Liver (tissue), 9 donors: ENCODE measurements around the gene ANAPC16. TPM values are rescaled to one million over a fixed set of nuclear protein-coding genes. Genes with fewer than 3 reads are reported as not detected.

ENCODE experiments used
- DNase-seq: peaks from one replicate; pipeline ENCODE4 v3.0.0-alpha.2; 2017; ENCODE audit warnings: low spot score
- H3K27ac ChIP-seq, 2 donors: one replicate each; pipeline ENCODE4 v1.7.0; 2013; ENCODE audit warnings: inconsistent platforms in 2 of 2, low read length in 2 of 2, control low read depth in 1 of 2, low read depth in 1 of 2, mild to moderate bottlenecking in 1 of 2
- H3K27me3 ChIP-seq, 4 donors: one replicate each; pipeline versions ENCODE4 v1.6.1 to v1.7.0; 2013; ENCODE audit warnings: low read length in 3 of 4, inconsistent platforms in 1 of 4, mild to moderate bottlenecking in 1 of 4, moderate library complexity in 1 of 4; ENCODE audit not compliant: control insufficient read depth in 4 of 4, insufficient read depth in 4 of 4
- H3K36me3 ChIP-seq, 4 donors: one replicate each; pipeline versions ENCODE4 v1.6.1 to v1.7.0; 2013; ENCODE audit warnings: low read length in 3 of 4, mild to moderate bottlenecking in 3 of 4, low read depth in 1 of 4, moderate library complexity in 1 of 4; ENCODE audit not compliant: control insufficient read depth in 4 of 4, insufficient read depth in 3 of 4
- H3K4me1 ChIP-seq, 4 donors: one replicate each; pipeline versions ENCODE4 v1.6.1 to v1.7.0; 2013; ENCODE audit warnings: low read length in 3 of 4, mild to moderate bottlenecking in 3 of 4, moderate library complexity in 1 of 4; ENCODE audit not compliant: control insufficient read depth in 4 of 4, insufficient read depth in 4 of 4
- H3K4me3 ChIP-seq, 3 donors: one replicate each; pipeline versions ENCODE4 v1.6.1 to v1.7.0; 2013; ENCODE audit warnings: low read length in 3 of 3, control low read depth in 1 of 3, low read depth in 1 of 3, mild to moderate bottlenecking in 1 of 3
- H3K9ac ChIP-seq, 2 donors: one replicate each; pipeline ENCODE4 v1.7.0; 2013; ENCODE audit warnings: low read length in 2 of 2, mild to moderate bottlenecking in 2 of 2, moderate library complexity in 2 of 2, control low read depth in 1 of 2, low read depth in 1 of 2
- H3K9me3 ChIP-seq, 4 donors: one replicate each; pipeline versions ENCODE4 v1.6.1 to v1.7.0; 2013; ENCODE audit warnings: low read length in 3 of 4; ENCODE audit not compliant: control insufficient read depth in 4 of 4
- EGR1 ChIP-seq, 2 donors: IDR thresholded peaks; 2 replicates each; pipeline ENCODE4 v1.6.1; 2016 to 2018; ENCODE audit warnings: antibody characterized with exemption in 2 of 2, low read depth in 2 of 2
- FOXA1 ChIP-seq: IDR thresholded peaks from 2 replicates; pipeline ENCODE4 v1.6.1; 2016; ENCODE audit warnings: antibody characterized with exemption
- FOXA2 ChIP-seq: IDR thresholded peaks from 2 replicates; pipeline ENCODE4 v1.6.1; 2016; ENCODE audit warnings: antibody characterized with exemption
- GABPA ChIP-seq, 2 donors: IDR thresholded peaks in 1 of 2; conservative IDR thresholded peaks in 1 of 2; 2 replicates each; pipeline ENCODE4 v1.6.1; 2016; ENCODE audit warnings: antibody characterized with exemption in 2 of 2, mild to moderate bottlenecking in 1 of 2, moderate library complexity in 1 of 2
- HNF4A ChIP-seq, 2 donors: conservative IDR thresholded peaks; 2 replicates each; pipeline ENCODE4 v1.6.1; 2016; ENCODE audit warnings: antibody characterized with exemption in 2 of 2, mild to moderate bottlenecking in 2 of 2
- HNF4G ChIP-seq: IDR thresholded peaks from 2 replicates; pipeline ENCODE4 v1.6.1; 2016; ENCODE audit warnings: antibody characterized with exemption
- JUND ChIP-seq, 2 donors: IDR thresholded peaks; 2 replicates each; pipeline ENCODE4 v1.6.1; 2016; ENCODE audit warnings: antibody characterized with exemption in 2 of 2
- NR2F2 ChIP-seq: IDR thresholded peaks from 2 replicates; pipeline ENCODE4 v1.6.1; 2016; ENCODE audit warnings: antibody characterized with exemption
- RAD21 ChIP-seq, 2 donors: IDR thresholded peaks; 2 replicates each; pipeline ENCODE4 v1.6.1; 2016; ENCODE audit warnings: antibody characterized with exemption in 2 of 2, mild to moderate bottlenecking in 2 of 2
- RXRA ChIP-seq, 2 donors: IDR thresholded peaks; 2 replicates each; pipeline ENCODE4 v1.6.1; 2017 to 2018; ENCODE audit warnings: antibody characterized with exemption in 2 of 2, mild to moderate bottlenecking in 1 of 2
- SP1 ChIP-seq: IDR thresholded peaks from 2 replicates; pipeline ENCODE4 v1.6.1; 2018; ENCODE audit warnings: antibody characterized with exemption, mild to moderate bottlenecking
- TAF1 ChIP-seq: conservative IDR thresholded peaks from 2 replicates; pipeline ENCODE4 v1.6.1; 2016; ENCODE audit warnings: antibody characterized with exemption, mild to moderate bottlenecking
- YY1 ChIP-seq: IDR thresholded peaks from 2 replicates; pipeline ENCODE4 v1.6.1; 2016; ENCODE audit warnings: antibody characterized with exemption, mild to moderate bottlenecking
- WGBS: extraction: QIAGEN DNeasy Blood & Tissue Kit; methylation state at CpG from one replicate; pipeline ENCODE4 v1.1.7; 2013; 5-methylcytosine and 5-hydroxymethylcytosine counted together
- polyA plus RNA-seq, 2 donors: library from polyadenylated mRNA; stranded (reverse) in 1 of 2; unstranded in 1 of 2; fragments of 200-250 nt in 1 of 2; fragments of >200 nt in 1 of 2; fragmentation: Nextera tagmentation in 1 of 2; extraction: Ambion mirVana in 1 of 2; gene quantifications; one replicate each; pipeline versions ENCODE4 v1.2.1 to v1.2.3, GENCODE V29; 2013 to 2015
- total RNA-seq, 2 donors: library from RNA; depleted of rRNA; stranded (reverse); fragments of >200 nt; gene quantifications; one replicate each; pipeline ENCODE4 v1.2.3, GENCODE V29; 2014
- TF ChIP-seq, protein P1 (sequence below): IDR thresholded peaks from 2 replicates; pipeline ENCODE4 v1.6.1; 2016; ENCODE audit warnings: antibody characterized with exemption
- TF ChIP-seq, protein P2 (sequence below): IDR thresholded peaks from 2 replicates; pipeline ENCODE4 v1.6.1; 2016; ENCODE audit warnings: antibody characterized with exemption
- TF ChIP-seq, protein P3 (sequence below): IDR thresholded peaks from 2 replicates; pipeline ENCODE4 v1.6.1; 2016; ENCODE audit warnings: antibody characterized with exemption, mild to moderate bottlenecking
- TF ChIP-seq, protein P4 (sequence below): fragments of 150-350 bp; IDR thresholded peaks from 2 replicates; pipeline ENCODE4 v1.5.1; 2017; ENCODE audit warnings: improper control_type of control experiment, low read depth, low read length; ENCODE audit not compliant: missing input control
- TF ChIP-seq, protein P5 (sequence below): IDR thresholded peaks from 2 replicates; pipeline ENCODE4 v1.6.1; 2016; ENCODE audit warnings: antibody characterized with exemption
- donor health status: healthy.
- donor health status: healthy.
- donor health status: healthy.
- donor health status: healthy.
- donor health status: healthy.

The ANAPC16 gene
- total and polyA plus RNA-seq, 4 donors: 36.8 to 96.3 (median 55.6) TPM

DNA sequence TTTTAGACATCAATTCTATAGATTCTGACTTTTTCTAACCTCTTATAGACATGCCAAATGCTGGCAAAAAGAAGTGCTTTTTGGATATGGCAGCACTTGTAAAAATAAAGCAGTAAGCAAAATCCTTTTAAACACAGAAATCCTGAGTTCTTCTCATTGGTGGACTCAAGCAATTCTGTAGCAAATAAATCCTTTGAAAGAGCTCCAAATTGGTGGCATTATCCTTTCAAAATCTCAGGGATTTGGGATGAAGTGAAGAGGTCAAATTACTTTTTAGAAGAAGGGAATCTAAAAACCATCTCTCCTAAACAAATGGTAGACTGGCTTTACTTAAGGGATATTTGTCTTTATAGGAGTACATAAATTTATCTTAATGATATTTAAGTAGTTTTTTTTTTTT, 17.8 kb downstream of the ANAPC16 start:
- Histone ChIP-seq H3K36me3 (peaks cover 7 to 30% (median 26%) of the 10 kb centered on the region in 4 donors), H3K27ac (no peak overlapping the region), H3K9ac (no peak overlapping the region), H3K4me3 (no peak overlapping the region), H3K4me1 (peaks cover 0 to 12% (median 6%) of the 10 kb centered on the region in 4 donors), H3K27me3 (no peaks in the 10 kb centered on the region), H3K9me3 (no peaks in the 10 kb centered on the region)
- TF ChIP-seq, protein P1, sequence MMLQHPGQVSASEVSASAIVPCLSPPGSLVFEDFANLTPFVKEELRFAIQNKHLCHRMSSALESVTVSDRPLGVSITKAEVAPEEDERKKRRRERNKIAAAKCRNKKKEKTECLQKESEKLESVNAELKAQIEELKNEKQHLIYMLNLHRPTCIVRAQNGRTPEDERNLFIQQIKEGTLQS: no peak
- no peak for TF ChIP-seq RXRA (IDR thresholded peaks at IDR 0.05)
- TF ChIP-seq JUND (IDR thresholded peaks at IDR 0.05): no peak
- no peak for TF ChIP-seq EGR1 (IDR thresholded peaks at IDR 0.05; ENCODE audit: low read depth in 2 of 2)
- TF ChIP-seq, protein P2, sequence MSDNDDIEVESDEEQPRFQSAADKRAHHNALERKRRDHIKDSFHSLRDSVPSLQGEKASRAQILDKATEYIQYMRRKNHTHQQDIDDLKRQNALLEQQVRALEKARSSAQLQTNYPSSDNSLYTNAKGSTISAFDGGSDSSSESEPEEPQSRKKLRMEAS: no peak
- no peak for TF ChIP-seq NR2F2
- DNase-seq: no peak

DNA sequence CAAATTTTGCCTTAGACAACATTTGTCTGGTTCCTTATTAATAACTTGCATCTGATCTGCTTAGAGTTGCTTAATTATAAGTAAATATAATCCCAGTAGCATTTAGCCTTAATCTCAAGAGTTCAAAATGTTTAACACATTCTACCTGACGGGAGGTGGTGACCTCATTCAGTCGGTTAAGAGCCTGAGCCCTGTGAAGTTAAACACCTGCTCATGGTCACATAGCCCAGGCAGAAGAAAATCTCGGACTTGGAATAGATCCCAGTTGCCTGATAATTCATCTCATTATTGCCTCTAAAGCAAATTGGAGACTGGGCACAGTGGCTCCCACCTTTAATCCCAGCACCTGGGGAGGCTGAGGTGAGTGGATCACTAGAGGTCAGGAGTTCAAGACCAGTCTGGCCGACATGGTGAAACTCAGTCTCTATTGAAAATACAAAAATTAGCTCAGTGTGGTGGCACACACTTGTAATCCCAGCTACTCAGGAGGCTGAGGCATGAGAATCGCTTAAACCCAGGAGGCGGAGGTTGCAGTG, 18.8 kb downstream of the ANAPC16 start:
- H3K36me3 ChIP-seq: peaks cover 7 to 30% (median 26%) of the 10 kb centered on the region in 4 donors
- H3K4me3 ChIP-seq: no peak overlapping the region
- TF ChIP-seq EGR1 (IDR thresholded peaks at IDR 0.05; ENCODE audit: low read depth in 2 of 2) (no peak), HNF4G (no peak), RXRA (IDR thresholded peaks at IDR 0.05) (no peak), TAF1 (no peak), NR2F2 (no peak), SP1 (no peak), JUND (IDR thresholded peaks at IDR 0.05) (no peak), FOXA1 (no peak), FOXA2 (no peak), YY1 (no peak), GABPA (IDR thresholded peaks at IDR 0.05 in 1 of 2, conservative IDR thresholded peaks at IDR 0.05 in 1 of 2) (no peak), HNF4A (conservative IDR thresholded peaks at IDR 0.05) (no peak), RAD21 (IDR thresholded peaks at IDR 0.05) (no peak)
- TF ChIP-seq, protein P2: no peak
- TF ChIP-seq, protein P1: no peak
- TF ChIP-seq, protein P3, sequence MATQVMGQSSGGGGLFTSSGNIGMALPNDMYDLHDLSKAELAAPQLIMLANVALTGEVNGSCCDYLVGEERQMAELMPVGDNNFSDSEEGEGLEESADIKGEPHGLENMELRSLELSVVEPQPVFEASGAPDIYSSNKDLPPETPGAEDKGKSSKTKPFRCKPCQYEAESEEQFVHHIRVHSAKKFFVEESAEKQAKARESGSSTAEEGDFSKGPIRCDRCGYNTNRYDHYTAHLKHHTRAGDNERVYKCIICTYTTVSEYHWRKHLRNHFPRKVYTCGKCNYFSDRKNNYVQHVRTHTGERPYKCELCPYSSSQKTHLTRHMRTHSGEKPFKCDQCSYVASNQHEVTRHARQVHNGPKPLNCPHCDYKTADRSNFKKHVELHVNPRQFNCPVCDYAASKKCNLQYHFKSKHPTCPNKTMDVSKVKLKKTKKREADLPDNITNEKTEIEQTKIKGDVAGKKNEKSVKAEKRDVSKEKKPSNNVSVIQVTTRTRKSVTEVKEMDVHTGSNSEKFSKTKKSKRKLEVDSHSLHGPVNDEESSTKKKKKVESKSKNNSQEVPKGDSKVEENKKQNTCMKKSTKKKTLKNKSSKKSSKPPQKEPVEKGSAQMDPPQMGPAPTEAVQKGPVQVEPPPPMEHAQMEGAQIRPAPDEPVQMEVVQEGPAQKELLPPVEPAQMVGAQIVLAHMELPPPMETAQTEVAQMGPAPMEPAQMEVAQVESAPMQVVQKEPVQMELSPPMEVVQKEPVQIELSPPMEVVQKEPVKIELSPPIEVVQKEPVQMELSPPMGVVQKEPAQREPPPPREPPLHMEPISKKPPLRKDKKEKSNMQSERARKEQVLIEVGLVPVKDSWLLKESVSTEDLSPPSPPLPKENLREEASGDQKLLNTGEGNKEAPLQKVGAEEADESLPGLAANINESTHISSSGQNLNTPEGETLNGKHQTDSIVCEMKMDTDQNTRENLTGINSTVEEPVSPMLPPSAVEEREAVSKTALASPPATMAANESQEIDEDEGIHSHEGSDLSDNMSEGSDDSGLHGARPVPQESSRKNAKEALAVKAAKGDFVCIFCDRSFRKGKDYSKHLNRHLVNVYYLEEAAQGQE: no peak
- TF ChIP-seq, protein P4, sequence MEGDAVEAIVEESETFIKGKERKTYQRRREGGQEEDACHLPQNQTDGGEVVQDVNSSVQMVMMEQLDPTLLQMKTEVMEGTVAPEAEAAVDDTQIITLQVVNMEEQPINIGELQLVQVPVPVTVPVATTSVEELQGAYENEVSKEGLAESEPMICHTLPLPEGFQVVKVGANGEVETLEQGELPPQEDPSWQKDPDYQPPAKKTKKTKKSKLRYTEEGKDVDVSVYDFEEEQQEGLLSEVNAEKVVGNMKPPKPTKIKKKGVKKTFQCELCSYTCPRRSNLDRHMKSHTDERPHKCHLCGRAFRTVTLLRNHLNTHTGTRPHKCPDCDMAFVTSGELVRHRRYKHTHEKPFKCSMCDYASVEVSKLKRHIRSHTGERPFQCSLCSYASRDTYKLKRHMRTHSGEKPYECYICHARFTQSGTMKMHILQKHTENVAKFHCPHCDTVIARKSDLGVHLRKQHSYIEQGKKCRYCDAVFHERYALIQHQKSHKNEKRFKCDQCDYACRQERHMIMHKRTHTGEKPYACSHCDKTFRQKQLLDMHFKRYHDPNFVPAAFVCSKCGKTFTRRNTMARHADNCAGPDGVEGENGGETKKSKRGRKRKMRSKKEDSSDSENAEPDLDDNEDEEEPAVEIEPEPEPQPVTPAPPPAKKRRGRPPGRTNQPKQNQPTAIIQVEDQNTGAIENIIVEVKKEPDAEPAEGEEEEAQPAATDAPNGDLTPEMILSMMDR: no peak
- TF ChIP-seq, protein P5, sequence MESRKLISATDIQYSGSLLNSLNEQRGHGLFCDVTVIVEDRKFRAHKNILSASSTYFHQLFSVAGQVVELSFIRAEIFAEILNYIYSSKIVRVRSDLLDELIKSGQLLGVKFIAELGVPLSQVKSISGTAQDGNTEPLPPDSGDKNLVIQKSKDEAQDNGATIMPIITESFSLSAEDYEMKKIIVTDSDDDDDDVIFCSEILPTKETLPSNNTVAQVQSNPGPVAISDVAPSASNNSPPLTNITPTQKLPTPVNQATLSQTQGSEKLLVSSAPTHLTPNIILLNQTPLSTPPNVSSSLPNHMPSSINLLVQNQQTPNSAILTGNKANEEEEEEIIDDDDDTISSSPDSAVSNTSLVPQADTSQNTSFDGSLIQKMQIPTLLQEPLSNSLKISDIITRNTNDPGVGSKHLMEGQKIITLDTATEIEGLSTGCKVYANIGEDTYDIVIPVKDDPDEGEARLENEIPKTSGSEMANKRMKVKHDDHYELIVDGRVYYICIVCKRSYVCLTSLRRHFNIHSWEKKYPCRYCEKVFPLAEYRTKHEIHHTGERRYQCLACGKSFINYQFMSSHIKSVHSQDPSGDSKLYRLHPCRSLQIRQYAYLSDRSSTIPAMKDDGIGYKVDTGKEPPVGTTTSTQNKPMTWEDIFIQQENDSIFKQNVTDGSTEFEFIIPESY: no peak
- no peaks in the 10 kb centered on the region for H3K27me3 ChIP-seq
- 87% methylated on average over 6 of the region's 6 CpGs for WGBS
- no peak overlapping the region for H3K9ac ChIP-seq
- peaks cover 0 to 6% (median 0%) of the 10 kb centered on the region in 4 donors for H3K4me1 ChIP-seq
- no peaks in the 10 kb centered on the region for H3K9me3 ChIP-seq
- H3K27ac ChIP-seq: no peak overlapping the region
- no peak for DNase-seq
